Measurements from ENCODE around the gene RTEL1.
"Not testable (repeated sequence)": the region's sequence is repeated elsewhere in the genome, so short reads cannot be mapped to it uniquely, and the experiment has no call there.

RTEL1 gene

GRCh38 chr20:63653974-63654668, 4.0 kb upstream of the RTEL1 start:
- Mint-ChIP-seq H3K9me3 (no peaks in the 10 kb centered on the region), H3K27me3 (no peaks in the 10 kb centered on the region), H3K4me3 (peak overlapping the region; percentile 88 to 91), H3K4me1 (peaks cover 55% of the 10 kb centered on the region), H3K27ac (peak overlapping the region; percentile 52 to 90)
- ATAC-seq = no peak
- peak in 1 of 2 donors; percentile 8 for DNase-seq

DNA sequence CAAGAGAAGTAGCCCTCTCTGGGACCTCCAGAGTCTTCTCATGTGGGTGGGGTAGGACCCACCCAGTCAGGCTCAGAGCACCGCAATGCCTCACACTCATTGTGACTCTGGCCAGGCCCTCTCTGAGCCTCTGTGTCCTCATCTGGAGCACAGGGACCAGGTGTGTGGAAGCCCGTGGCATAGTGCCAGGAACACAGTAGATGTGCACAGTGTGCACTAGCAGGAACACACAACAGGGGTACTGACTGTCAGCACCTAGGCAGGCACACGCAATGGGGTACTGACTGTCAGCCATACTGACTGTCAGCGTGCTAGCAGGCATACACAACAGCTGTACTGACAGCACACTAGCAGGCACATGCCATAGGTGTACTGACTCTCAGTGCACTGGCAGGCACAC, 2.9 kb upstream of the RTEL1 start:
- ATAC-seq (no peak), DNase-seq (no peak)
- Mint-ChIP-seq H3K4me3 (no peak overlapping the region), H3K27me3 (no peaks in the 10 kb centered on the region), H3K27ac (no peak overlapping the region), H3K4me1 (peaks cover 66% of the 10 kb centered on the region), H3K9me3 (no peaks in the 10 kb centered on the region)

DNA sequence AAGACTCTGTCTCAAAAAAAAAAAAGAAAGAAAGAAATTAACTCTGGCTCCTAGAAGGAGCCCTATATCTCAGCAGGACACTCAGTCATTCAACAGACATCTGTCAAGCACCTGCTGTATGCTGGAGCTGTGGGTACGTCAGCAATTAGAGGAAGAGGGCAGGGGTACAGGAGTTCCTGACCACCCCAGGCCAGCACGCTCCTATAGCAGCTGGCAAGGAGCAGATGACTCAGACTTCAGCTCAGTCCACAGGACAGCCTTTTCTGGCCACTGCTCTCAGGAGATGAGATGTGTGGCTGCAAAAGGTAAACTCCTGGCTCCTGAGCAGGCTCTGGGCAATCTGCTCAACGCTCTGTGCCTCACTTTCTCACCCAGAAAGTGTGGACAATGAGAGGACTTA, 1.7 kb upstream of the RTEL1 start:
- Mint-ChIP-seq H3K27me3 (no peaks in the 10 kb centered on the region), H3K4me3 (peak overlapping the region in 1 of 2 donors; percentile 90), H3K9me3 (no peaks in the 10 kb centered on the region), H3K4me1 (peaks cover 63% of the 10 kb centered on the region), H3K27ac (no peak overlapping the region)
- DNase-seq (no peak), ATAC-seq (no peak)

DNA sequence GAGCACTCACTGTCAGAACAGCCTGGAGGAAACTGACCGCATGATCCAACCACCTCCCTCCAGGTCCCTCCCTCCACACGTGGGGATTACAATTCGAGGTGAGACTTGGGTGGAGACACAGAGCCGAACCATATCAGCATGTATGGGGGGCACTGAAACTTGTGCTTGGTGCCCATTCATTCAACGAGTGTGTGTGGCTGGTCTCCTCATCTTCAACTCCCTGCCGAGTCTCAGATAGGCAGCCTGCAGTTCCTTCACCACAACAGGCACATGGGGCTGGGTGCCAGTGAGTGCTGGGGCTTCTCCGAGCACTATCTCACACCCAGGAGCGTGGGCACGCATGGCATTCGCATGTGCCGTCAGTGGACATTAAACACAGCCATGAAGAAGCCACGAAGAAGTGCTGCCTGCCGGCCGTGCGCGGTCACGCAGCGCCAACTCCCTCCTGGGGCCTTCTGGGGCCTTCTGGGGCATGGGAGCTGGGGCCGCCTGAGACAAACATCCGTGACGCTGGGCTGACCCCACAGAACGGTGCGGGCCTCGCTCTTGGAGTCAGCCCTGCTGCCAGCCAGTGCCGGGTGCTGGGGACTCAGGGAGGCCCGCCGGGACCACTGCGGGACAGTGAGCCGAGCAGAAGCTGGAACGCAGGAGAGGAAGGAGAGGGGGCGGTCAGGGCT, 714 bp upstream of the RTEL1 start:
- peak in 1 of 2 donors; percentile 24 for DNase-seq
- Mint-ChIP-seq H3K27me3 (no peaks in the 10 kb centered on the region), H3K4me1 (peaks cover 60% of the 10 kb centered on the region), H3K4me3 (peak overlapping the region; percentile 90 to 98), H3K27ac (peak overlapping the region; percentile 90 to 97), H3K9me3 (no peaks in the 10 kb centered on the region)
- no peak for ATAC-seq

GRCh38 chr20:63658749-63659187, 656 bp downstream of the RTEL1 start:
- H3K4me3 Mint-ChIP-seq = peak overlapping the region; percentile 90 to 98
- ATAC-seq = peak; percentile 18
- H3K27me3 Mint-ChIP-seq = no peaks in the 10 kb centered on the region
- no peak for DNase-seq
- H3K4me1 Mint-ChIP-seq = peaks cover 57% of the 10 kb centered on the region
- H3K27ac Mint-ChIP-seq = peak overlapping the region; percentile 90 to 97
- no peaks in the 10 kb centered on the region for H3K9me3 Mint-ChIP-seq

- Mint-ChIP-seq H3K4me1 (peaks cover 51% of the 10 kb centered on the region), H3K27me3 (no peaks in the 10 kb centered on the region), H3K4me3 (peak overlapping the region; percentile 90 to 98), H3K9me3 (no peaks in the 10 kb centered on the region), H3K27ac (no peak overlapping the region)
- DNase-seq (no peak), ATAC-seq (no peak)
Measured at GRCh38 chr20:63659370-63659769, 1.3 kb downstream of the RTEL1 start.

GRCh38 chr20:63660174-63660573, 2.1 kb downstream of the RTEL1 start:
- H3K4me1 Mint-ChIP-seq = peaks cover 44% of the 10 kb centered on the region
- not testable (repeated sequence) for H3K9me3 Mint-ChIP-seq, H3K27ac Mint-ChIP-seq, H3K27me3 Mint-ChIP-seq, DNase-seq, ATAC-seq
- peak overlapping the region; percentile 7 to 17 for H3K4me3 Mint-ChIP-seq

DNA sequence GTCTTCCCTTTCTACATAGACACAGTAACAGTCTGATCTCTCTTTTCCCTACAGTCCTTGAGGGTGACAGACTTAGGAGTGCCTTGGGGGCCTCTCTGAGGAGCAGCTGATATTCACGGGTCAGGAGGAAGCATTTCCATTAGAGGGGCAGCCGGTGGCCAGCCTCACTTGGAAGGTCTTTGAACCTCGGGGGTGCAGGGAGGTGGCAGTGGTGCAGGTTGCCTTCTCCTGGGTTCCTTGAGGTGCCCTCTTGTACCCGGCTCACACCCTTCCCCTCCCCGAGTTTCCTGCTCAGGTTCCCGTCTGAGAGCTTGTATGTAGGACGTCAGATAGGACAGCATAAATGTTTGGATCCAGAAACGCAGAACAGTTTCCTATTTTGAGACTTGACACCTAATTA, 2.5 kb downstream of the RTEL1 start:
- no peak for DNase-seq
- no peak overlapping the region for H3K4me3 Mint-ChIP-seq

DNA sequence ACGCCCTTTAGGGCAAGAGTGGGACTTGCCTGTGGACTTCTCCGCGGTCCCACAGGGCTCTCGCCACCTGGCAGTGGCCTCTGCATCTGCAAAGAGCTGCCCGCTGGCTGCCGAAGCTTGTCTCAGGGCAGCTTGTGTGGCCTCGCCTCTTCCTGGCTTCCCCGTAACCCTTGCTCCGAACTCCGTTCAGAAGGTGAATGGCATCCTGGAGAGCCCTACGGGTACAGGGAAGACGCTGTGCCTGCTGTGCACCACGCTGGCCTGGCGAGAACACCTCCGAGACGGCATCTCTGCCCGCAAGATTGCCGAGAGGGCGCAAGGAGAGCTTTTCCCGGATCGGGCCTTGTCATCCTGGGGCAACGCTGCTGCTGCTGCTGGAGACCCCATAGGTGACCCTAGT, 3.0 kb downstream of the RTEL1 start:
- no peak overlapping the region for H3K4me3 Mint-ChIP-seq
- no peak overlapping the region for H3K27ac Mint-ChIP-seq
- ATAC-seq (no peak), DNase-seq (no peak)
- H3K9me3 Mint-ChIP-seq = no peaks in the 10 kb centered on the region
- H3K27me3 Mint-ChIP-seq = no peaks in the 10 kb centered on the region
- peaks cover 44% of the 10 kb centered on the region for H3K4me1 Mint-ChIP-seq

More for the DNA sequence above, 2.5 kb downstream of the RTEL1 start:
- Mint-ChIP-seq H3K4me1 (peaks cover 44% of the 10 kb centered on the region), H3K27me3 (no peaks in the 10 kb centered on the region), H3K27ac (no peak overlapping the region), H3K9me3 (no peaks in the 10 kb centered on the region)
- no peak for ATAC-seq

- Mint-ChIP-seq H3K4me3 (no peak overlapping the region), H3K27me3 (no peaks in the 10 kb centered on the region), H3K4me1 (peaks cover 39% of the 10 kb centered on the region), H3K27ac (peak overlapping the region in 1 of 2 donors; percentile 33), H3K9me3 (no peaks in the 10 kb centered on the region)
- DNase-seq (no peak), ATAC-seq (no peak)
Measured at GRCh38 chr20:63661959-63662812, 4.1 kb downstream of the RTEL1 start.

GRCh38 chr20:63662813-63663189, 4.7 kb downstream of the RTEL1 start:
- DNase-seq (no peak), ATAC-seq (no peak)
- no peaks in the 10 kb centered on the region for H3K27me3 Mint-ChIP-seq
- peaks cover 33% of the 10 kb centered on the region for H3K4me1 Mint-ChIP-seq
- no peak overlapping the region for H3K4me3 Mint-ChIP-seq
- no peak overlapping the region for H3K27ac Mint-ChIP-seq
- H3K9me3 Mint-ChIP-seq = no peaks in the 10 kb centered on the region

GRCh38 chr20:63663332-63664066, 5.4 kb downstream of the RTEL1 start:
- DNase-seq (no peak), ATAC-seq (no peak)
- H3K4me1 Mint-ChIP-seq = peaks cover 27% of the 10 kb centered on the region
- no peaks in the 10 kb centered on the region for H3K27me3 Mint-ChIP-seq
- H3K27ac Mint-ChIP-seq = no peak overlapping the region
- H3K9me3 Mint-ChIP-seq = no peaks in the 10 kb centered on the region
- no peak overlapping the region for H3K4me3 Mint-ChIP-seq

DNA sequence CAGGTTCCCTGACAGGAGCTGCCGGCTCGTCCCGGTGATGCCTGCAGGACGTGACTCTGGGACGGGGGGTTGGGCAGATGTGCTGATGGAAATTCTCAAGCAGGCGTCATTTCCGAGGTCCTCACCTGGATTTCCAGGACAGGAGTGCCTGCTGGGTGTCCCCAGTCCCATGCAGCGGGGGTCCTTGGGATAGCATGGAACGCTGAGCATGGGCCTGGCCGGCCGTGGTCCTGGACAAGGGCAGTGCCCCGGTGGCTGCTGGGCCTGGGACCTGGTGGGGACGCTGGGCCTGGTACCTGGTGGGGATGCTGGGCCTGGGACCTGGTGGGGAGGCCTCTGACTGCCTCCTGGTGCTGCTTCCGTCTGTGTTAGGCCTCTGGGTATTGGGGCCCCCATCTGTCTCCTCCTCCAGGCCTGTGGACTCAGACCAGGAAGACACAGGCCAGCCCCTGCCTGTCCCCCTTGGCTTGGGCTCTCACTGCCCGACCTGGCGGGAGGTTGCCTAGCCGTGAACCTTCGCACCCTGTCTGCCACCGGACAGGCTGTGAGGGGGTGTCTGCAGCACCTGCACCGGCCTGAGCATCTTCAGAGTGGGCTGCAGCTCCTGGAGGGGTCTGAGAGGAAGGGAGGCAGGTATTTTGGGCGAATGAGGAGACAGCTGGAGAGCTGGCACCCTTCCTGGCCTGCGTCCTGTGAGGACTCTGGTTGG, 6.2 kb downstream of the RTEL1 start:
- DNase-seq (no peak), ATAC-seq (no peak)
- no peaks in the 10 kb centered on the region for H3K9me3 Mint-ChIP-seq
- H3K27me3 Mint-ChIP-seq = no peaks in the 10 kb centered on the region
- H3K4me1 Mint-ChIP-seq = peaks cover 19% of the 10 kb centered on the region
- H3K4me3 Mint-ChIP-seq = no peak overlapping the region
- no peak overlapping the region for H3K27ac Mint-ChIP-seq

DNA sequence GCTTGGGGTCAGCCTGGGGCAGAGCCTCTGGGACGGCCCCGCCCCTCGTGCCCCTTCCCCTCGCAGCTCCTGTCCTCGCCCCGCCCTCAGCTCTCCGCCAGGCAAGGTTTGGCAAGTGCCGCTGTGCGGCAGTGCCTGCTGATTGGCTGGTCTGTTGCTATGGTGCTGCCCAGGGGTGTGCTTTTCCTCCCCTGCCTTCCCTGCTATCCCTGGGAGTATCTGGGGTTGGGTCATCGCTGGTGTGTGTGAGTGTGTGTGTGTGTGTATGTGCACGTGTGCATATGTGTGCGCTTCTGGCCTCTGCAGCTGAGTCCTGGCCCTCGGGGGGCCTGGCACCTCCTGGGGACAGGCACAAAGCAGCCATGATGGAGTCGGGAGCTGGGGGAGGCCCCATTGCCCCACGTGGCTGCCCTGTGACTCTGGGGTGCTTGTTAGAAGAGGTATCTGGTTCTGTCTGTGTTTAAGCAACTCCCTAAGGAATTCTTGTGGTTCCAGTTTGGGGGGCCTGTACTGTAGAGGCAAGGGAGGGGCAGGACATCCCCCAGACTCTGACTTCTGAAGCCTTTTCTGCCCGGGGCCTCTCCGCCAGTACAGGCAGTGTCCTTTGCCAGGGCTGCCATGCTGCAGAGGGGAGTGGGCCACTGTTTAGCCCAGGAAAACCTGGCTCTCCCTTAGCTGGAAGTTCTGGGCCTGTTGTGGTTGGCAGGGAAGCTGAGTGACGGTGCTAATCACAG, 6.9 kb downstream of the RTEL1 start:
- DNase-seq (no peak), ATAC-seq (no peak)
- Mint-ChIP-seq H3K9me3 (no peaks in the 10 kb centered on the region), H3K27ac (peak overlapping the region in 1 of 2 donors; percentile 74), H3K27me3 (no peaks in the 10 kb centered on the region), H3K4me1 (peaks cover 12% of the 10 kb centered on the region), H3K4me3 (no peak overlapping the region)

Measured in stimulated activated naive CD8-positive, alpha-beta T cell treated with anti-CD3 and anti-CD28 coated beads, Interleukin-15, amount 100 ng/mL, for 72 hours (primary cell).